ENCODE data around the gene ZNRF1. TPM values are rescaled to one million over a fixed set of nuclear protein-coding genes. Genes with fewer than 3 reads are reported as not detected.

The ZNRF1 gene
- total RNA-seq, 3 donors from 2014 or later: 29.9 to 42.7 (median 39.3) TPM

- Histone ChIP-seq H3K36me3 (ENCODE audit: low read depth) (no peaks in the 10 kb centered on the region), H3K9me3 (peaks cover 22% of the 10 kb centered on the region), H3K4me3 (no peak overlapping the region), H3K4me1 (ENCODE audit: low read depth) (peaks cover 4% of the 10 kb centered on the region)
- ATAC-seq (no peak), DNase-seq (no peak)
- TF ChIP-seq, protein P1, sequence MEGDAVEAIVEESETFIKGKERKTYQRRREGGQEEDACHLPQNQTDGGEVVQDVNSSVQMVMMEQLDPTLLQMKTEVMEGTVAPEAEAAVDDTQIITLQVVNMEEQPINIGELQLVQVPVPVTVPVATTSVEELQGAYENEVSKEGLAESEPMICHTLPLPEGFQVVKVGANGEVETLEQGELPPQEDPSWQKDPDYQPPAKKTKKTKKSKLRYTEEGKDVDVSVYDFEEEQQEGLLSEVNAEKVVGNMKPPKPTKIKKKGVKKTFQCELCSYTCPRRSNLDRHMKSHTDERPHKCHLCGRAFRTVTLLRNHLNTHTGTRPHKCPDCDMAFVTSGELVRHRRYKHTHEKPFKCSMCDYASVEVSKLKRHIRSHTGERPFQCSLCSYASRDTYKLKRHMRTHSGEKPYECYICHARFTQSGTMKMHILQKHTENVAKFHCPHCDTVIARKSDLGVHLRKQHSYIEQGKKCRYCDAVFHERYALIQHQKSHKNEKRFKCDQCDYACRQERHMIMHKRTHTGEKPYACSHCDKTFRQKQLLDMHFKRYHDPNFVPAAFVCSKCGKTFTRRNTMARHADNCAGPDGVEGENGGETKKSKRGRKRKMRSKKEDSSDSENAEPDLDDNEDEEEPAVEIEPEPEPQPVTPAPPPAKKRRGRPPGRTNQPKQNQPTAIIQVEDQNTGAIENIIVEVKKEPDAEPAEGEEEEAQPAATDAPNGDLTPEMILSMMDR (IDR thresholded peaks at IDR 0.05): no peak
- intact Hi-C loops (cut with DNase I, micrococcal nuclease): no loop called here
These were observed 153.0 kb downstream of the ZNRF1 start for GRCh38 chr16:75151798-75152197.

GRCh38 chr16:75152635-75153034 is 153.8 kb downstream of the ZNRF1 start:
- intact Hi-C loops (cut with DNase I, micrococcal nuclease): no loop called here
- TF ChIP-seq, protein P1 (IDR thresholded peaks at IDR 0.05): no peak
- Histone ChIP-seq H3K4me3 (no peak overlapping the region), H3K4me1 (ENCODE audit: low read depth) (peaks cover 4% of the 10 kb centered on the region), H3K9me3 (peaks cover 22% of the 10 kb centered on the region), H3K36me3 (ENCODE audit: low read depth) (no peaks in the 10 kb centered on the region)
- ATAC-seq (no peak), DNase-seq (no peak)

GRCh38 chr16:75160386-75160785 is 161.6 kb downstream of the ZNRF1 start:
- no peak for ATAC-seq
- intact Hi-C loops (cut with DNase I, micrococcal nuclease): no loop called here

More at GRCh38 chr16:75160386-75160785, 161.6 kb downstream of the ZNRF1 start:
- H3K36me3 ChIP-seq (ENCODE audit: low read depth): no peaks in the 10 kb centered on the region
- no peak overlapping the region for H3K4me3 ChIP-seq
- DNase-seq: no peak
- peaks cover 2% of the 10 kb centered on the region for H3K9me3 ChIP-seq
- TF ChIP-seq, protein P1 (IDR thresholded peaks at IDR 0.05): no peak
- no peaks in the 10 kb centered on the region for H3K4me1 ChIP-seq (ENCODE audit: low read depth)

Other genes with a start within 250 kb of the ZNRF1 start
- 10 to 100 TPM; 17.3 to 60.0 (median 44.0) TPM for gene FA2H, start 224.2 kb upstream of the ZNRF1 start, total RNA-seq
- 10 to 100 TPM; 47.3 to 74.9 (median 70.1) TPM for gene WDR59, start 13.9 kb upstream of the ZNRF1 start, total RNA-seq
- gene LDHD, start 117.8 kb downstream of the ZNRF1 start, total RNA-seq: 100 to 1,000 TPM in 1 of 3 donors, 10 to 100 TPM in 2; 52.6 to 132 (median 67.2) TPM
- gene ZFP1, start 149.5 kb downstream of the ZNRF1 start, total RNA-seq: 10 to 100 TPM in 1 of 3 donors, 1 to 10 TPM in 2; 5.6 to 17.0 (median 6.9) TPM
- gene CTRB2, start 208.1 kb downstream of the ZNRF1 start, total RNA-seq: not detected
- under 1 TPM in 2 of 3 donors, not detected in 1; 0.67 to 0.76 TPM for gene CTRB1, start 220.0 kb downstream of the ZNRF1 start, total RNA-seq